ENCODE data around the gene MYH3.

The MYH3 gene

DNA sequence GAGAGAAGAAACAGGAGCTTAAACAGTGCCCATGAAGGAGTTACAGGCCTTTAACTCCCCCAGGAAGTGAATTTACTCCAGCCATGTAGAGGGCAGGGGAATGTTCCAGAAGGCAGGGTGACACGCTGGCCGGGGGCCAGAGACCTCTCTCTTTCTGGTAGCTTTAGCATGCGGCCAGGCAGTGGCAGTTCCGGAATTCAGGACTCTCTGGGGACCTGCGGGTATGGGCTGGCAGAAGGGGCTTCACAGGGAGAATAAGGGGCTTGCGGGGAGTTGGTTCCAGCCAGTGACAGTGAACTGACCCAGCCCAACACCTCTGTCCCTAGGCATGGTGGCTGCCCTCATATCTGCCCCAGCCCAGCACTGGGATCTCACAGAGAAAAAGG is 40.0 kb downstream of the MYH3 start:
- H3K4me3 ChIP-seq (ENCODE audit: low read depth, low read length) = no peak overlapping the region
- no peak for DNase-seq (ENCODE audit: low read depth)
- TF ChIP-seq, protein P1, sequence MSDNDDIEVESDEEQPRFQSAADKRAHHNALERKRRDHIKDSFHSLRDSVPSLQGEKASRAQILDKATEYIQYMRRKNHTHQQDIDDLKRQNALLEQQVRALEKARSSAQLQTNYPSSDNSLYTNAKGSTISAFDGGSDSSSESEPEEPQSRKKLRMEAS (IDR thresholded peaks at IDR 0.05; ENCODE audit: low read depth, low read length) = no peak
- TF ChIP-seq, protein P2, sequence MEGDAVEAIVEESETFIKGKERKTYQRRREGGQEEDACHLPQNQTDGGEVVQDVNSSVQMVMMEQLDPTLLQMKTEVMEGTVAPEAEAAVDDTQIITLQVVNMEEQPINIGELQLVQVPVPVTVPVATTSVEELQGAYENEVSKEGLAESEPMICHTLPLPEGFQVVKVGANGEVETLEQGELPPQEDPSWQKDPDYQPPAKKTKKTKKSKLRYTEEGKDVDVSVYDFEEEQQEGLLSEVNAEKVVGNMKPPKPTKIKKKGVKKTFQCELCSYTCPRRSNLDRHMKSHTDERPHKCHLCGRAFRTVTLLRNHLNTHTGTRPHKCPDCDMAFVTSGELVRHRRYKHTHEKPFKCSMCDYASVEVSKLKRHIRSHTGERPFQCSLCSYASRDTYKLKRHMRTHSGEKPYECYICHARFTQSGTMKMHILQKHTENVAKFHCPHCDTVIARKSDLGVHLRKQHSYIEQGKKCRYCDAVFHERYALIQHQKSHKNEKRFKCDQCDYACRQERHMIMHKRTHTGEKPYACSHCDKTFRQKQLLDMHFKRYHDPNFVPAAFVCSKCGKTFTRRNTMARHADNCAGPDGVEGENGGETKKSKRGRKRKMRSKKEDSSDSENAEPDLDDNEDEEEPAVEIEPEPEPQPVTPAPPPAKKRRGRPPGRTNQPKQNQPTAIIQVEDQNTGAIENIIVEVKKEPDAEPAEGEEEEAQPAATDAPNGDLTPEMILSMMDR (IDR thresholded peaks at IDR 0.05; ENCODE audit: low read depth, low read length) = no peak
- no peak for TF ChIP-seq MYC (IDR thresholded peaks at IDR 0.05; ENCODE audit: low read depth, low read length)
- TF ChIP-seq POLR2A (IDR thresholded peaks at IDR 0.05; ENCODE audit: extremely low read depth, insufficient read length) = no peak

- DNase-seq (ENCODE audit: low read depth) = peak; percentile 80
- TF ChIP-seq, protein P1 (IDR thresholded peaks at IDR 0.05; ENCODE audit: low read depth, low read length) = no peak
- TF ChIP-seq, protein P2 (IDR thresholded peaks at IDR 0.05; ENCODE audit: low read depth, low read length) = peak; percentile 98
- TF ChIP-seq POLR2A (IDR thresholded peaks at IDR 0.05; ENCODE audit: extremely low read depth, insufficient read length) = no peak
- no peak overlapping the region for H3K4me3 ChIP-seq (ENCODE audit: low read depth, low read length)
Observed at GRCh38 chr17:10616502-10617119, 40.5 kb downstream of the MYH3 start.

GRCh38 chr17:10614536-10615155 is 42.5 kb downstream of the MYH3 start:
- TF ChIP-seq MYC (IDR thresholded peaks at IDR 0.05; ENCODE audit: low read depth, low read length) (no peak), POLR2A (IDR thresholded peaks at IDR 0.05; ENCODE audit: extremely low read depth, insufficient read length) (no peak)
- TF ChIP-seq, protein P1 (IDR thresholded peaks at IDR 0.05; ENCODE audit: low read depth, low read length) = no peak
- TF ChIP-seq, protein P2 (IDR thresholded peaks at IDR 0.05; ENCODE audit: low read depth, low read length) = peak; percentile 92
- no peak overlapping the region for H3K4me3 ChIP-seq (ENCODE audit: low read depth, low read length)
- peak; percentile 72 for DNase-seq (ENCODE audit: low read depth)

DNA sequence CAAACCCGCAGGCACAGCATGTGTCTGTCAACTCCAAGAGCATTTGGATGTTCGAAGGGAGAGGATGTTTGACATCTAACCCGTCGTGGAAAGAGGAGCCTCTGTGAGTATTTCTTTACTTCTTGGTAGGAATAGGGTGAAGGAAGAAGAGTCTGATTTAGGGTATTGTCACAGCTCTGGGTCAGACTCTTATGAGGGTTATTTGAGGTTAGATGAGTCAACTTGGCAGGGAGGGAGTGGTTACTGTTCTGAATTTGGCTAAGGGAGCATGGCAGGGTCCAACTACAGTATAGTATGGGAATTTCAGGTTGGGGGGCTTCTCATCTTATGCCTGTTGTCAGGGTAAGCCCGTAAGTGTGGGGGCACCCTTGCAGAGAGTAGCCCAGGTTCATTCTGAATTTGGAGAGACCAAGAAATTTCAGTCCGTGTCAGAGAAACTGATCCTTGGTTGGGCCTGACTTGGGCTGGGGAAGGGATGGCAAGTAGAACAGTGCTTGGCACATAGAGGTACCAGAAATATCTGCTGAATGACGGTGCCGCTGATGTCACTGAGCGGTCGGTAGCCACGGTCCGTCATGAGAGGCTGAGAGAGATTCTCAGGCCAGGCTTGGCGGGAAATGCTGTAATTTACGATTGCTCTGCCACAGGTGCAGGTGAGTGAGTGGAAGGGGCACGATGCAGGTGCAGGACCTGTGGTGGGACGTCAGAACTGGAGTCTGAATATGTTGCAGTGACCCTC is 43.2 kb downstream of the MYH3 start:
- peak; percentile 35 for DNase-seq (ENCODE audit: low read depth)
- no peak overlapping the region for H3K4me3 ChIP-seq (ENCODE audit: low read depth, low read length)
- TF ChIP-seq, protein P2 (IDR thresholded peaks at IDR 0.05; ENCODE audit: low read depth, low read length) = no peak
- TF ChIP-seq, protein P1 (IDR thresholded peaks at IDR 0.05; ENCODE audit: low read depth, low read length) = no peak
- TF ChIP-seq POLR2A (IDR thresholded peaks at IDR 0.05; ENCODE audit: extremely low read depth, insufficient read length) (no peak), MYC (IDR thresholded peaks at IDR 0.05; ENCODE audit: low read depth, low read length) (no peak)

GRCh38 chr17:10612957-10613744 is 44.0 kb downstream of the MYH3 start:
- no peak for TF ChIP-seq POLR2A (IDR thresholded peaks at IDR 0.05; ENCODE audit: extremely low read depth, insufficient read length)
- TF ChIP-seq, protein P2 (IDR thresholded peaks at IDR 0.05; ENCODE audit: low read depth, low read length) = no peak
- TF ChIP-seq, protein P1 (IDR thresholded peaks at IDR 0.05; ENCODE audit: low read depth, low read length) = no peak
- TF ChIP-seq MYC (IDR thresholded peaks at IDR 0.05; ENCODE audit: low read depth, low read length) = no peak
- H3K4me3 ChIP-seq (ENCODE audit: low read depth, low read length) = no peak overlapping the region
- DNase-seq (ENCODE audit: low read depth) = no peak
